K562 (cell line): ENCODE results near the gene ZNF750. TPM values are rescaled to one million over a fixed set of nuclear protein-coding genes. Genes with fewer than 3 reads are reported as not detected.

ENCODE experiments used
- ATAC-seq: fragments of 200-7000 bp; cut with Tn5 transposase; 3 replicates; pipeline ENCODE4 v1.9.1; 2020; ENCODE audit warnings: moderate library complexity
- BruUV-seq: library from RNA; stranded (reverse); fragments of 400-500 nt; replicated peaks from 2 replicates; lab custom pipeline; 2021; lab: Mats Ljungman, UMichigan
- CTCF ChIA-PET: fragments of 300-600 bp; formaldehyde crosslinking; extraction: SDS; loops from one replicate; lab custom pipeline; 2021; ENCODE audit warnings: low intra/inter-chr PET ratio; lab: Yijun Ruan, JAX
- POLR2A ChIA-PET: fragments of 300-600, 350-650 bp; sonication (Branson Sonifier 250); formaldehyde crosslinking; extraction: SDS; loops from one replicate; lab custom pipeline; 2021; ENCODE audit warnings: antibody characterized with exemption, inconsistent platforms; lab: Yijun Ruan, JAX
- DNase-seq, 4 experiments: peaks; one replicate each; pipeline versions ENCODE4 v3.0.0 to v3.0.0-alpha.2; 2011 to 2018; ENCODE audit warnings: low spot score in 3 of 4, mixed read lengths in 3 of 4; ENCODE audit errors: extremely low read depth in 1 of 4
- FAIRE-seq: peaks from 2 replicates; lab custom pipeline; 2011; peaks lifted over from hg19 to GRCh38; lab: Jason Lieb, UNC
- H2AFZ ChIP-seq: 2 replicates; pipeline ENCODE4 v1.6.0; 2011; ENCODE audit warnings: low read depth, low read length, control low read depth, inconsistent platforms
- H3K27ac ChIP-seq: fragments of 200-600 bp; 3 replicates; pipeline ENCODE4 v1.8.0; 2011; ENCODE audit warnings: low read depth, mild to moderate bottlenecking, control low read depth, inconsistent platforms, low read length, moderate library complexity, mixed read lengths; ENCODE audit errors: extremely low read depth
- H3K27me3 ChIP-seq, 2 experiments: fragments of 300-600 bp in 1 of 2; 2 replicates in 1 of 2; 3 replicates in 1 of 2; pipeline versions ENCODE4 v1.6.0 to v1.8.0; 2011; ENCODE audit warnings: inconsistent platforms in 2 of 2, low read length in 2 of 2, mild to moderate bottlenecking in 1 of 2, mixed read lengths in 1 of 2, moderate library complexity in 1 of 2; ENCODE audit not compliant: control insufficient read depth in 2 of 2, insufficient read depth in 2 of 2
- H3K36me3 ChIP-seq: fragments of 300-600 bp; 3 replicates; pipeline ENCODE4 v1.8.0; 2011; ENCODE audit warnings: mild to moderate bottlenecking, low read length, inconsistent platforms; ENCODE audit not compliant: control insufficient read depth, insufficient read depth
- H3K4me1 ChIP-seq, 2 experiments: fragments of 200-600 bp in 1 of 2; replicated peaks in 1 of 2; 2 replicates in 1 of 2; 3 replicates in 1 of 2; pipeline versions ENCODE4 v1.5.1 to v1.8.0; 2011; ENCODE audit warnings: inconsistent platforms in 2 of 2, low read length in 2 of 2, mild to moderate bottlenecking in 1 of 2, mixed read lengths in 1 of 2, moderate library complexity in 1 of 2; ENCODE audit not compliant: control insufficient read depth in 2 of 2, insufficient read depth in 2 of 2
- H3K4me2 ChIP-seq: 2 replicates; pipeline ENCODE4 v1.6.1; 2011; ENCODE audit warnings: low read length, control low read depth, inconsistent platforms, mixed read lengths; ENCODE audit not compliant: insufficient read depth
- H3K4me3 ChIP-seq: fragments of 200-600 bp; sonication (generic), shearing (Covaris generic); 2 replicates; pipeline ENCODE4 v1.5.1; 2016; ENCODE audit warnings: control low read depth, inconsistent platforms
- H3K79me2 ChIP-seq: fragments of 200-600 bp; 3 replicates; pipeline ENCODE4 v1.8.0; 2011; ENCODE audit warnings: low read length, inconsistent platforms; ENCODE audit not compliant: control insufficient read depth, insufficient read depth
- H3K9ac ChIP-seq, 2 experiments: 2 replicates each; pipeline versions ENCODE4 v1.6.0 to v1.6.1; 2011; ENCODE audit warnings: low read depth in 2 of 2, low read length in 2 of 2, control low read depth in 1 of 2, inconsistent platforms in 1 of 2, mild to moderate bottlenecking in 1 of 2, mixed read lengths in 1 of 2; ENCODE audit not compliant: insufficient read depth in 1 of 2
- H3K9me1 ChIP-seq: one replicate; pipeline ENCODE4 v1.6.0; 2011; ENCODE audit warnings: inconsistent platforms, mild to moderate bottlenecking, low read length, moderate library complexity; ENCODE audit not compliant: control insufficient read depth, insufficient read depth
- H3K9me3 ChIP-seq: replicated peaks from 2 replicates; pipeline ENCODE4 v1.5.1; 2011; ENCODE audit warnings: low read depth, low read length, inconsistent platforms; ENCODE audit not compliant: control insufficient read depth, insufficient read depth
- H4K20me1 ChIP-seq: replicated peaks from 2 replicates; pipeline ENCODE4 v1.6.1; 2011; ENCODE audit warnings: low read length, inconsistent platforms, mixed read lengths; ENCODE audit not compliant: control insufficient read depth, insufficient read depth
- HMGN3 ChIP-seq: IDR thresholded peaks from 2 replicates; pipeline ENCODE4 v1.6.1; 2011; ENCODE audit warnings: borderline replicate concordance, low read depth, mild to moderate bottlenecking, mixed read lengths, low read length; ENCODE audit not compliant: insufficient read length; ENCODE audit errors: extremely low read depth
- POLR2G ChIP-seq: fragments of 200-400 bp; formaldehyde crosslinking; IDR thresholded peaks from 2 replicates; pipeline ENCODE4 v1.6.1; 2017; ENCODE audit warnings: low read depth, mild to moderate bottlenecking, antibody characterized with exemption, low read length, moderate library complexity
- TGIF2 ChIP-seq: sonication (generic); formaldehyde crosslinking; IDR thresholded peaks from 2 replicates; pipeline ENCODE4 v1.8.1; 2022; ENCODE audit warnings: mild to moderate bottlenecking, missing genetic modification reagents, moderate library complexity
- WGBS: fragments of 100-300 bp; shearing (Covaris generic); methylation state at CpG from one replicate; pipeline ENCODE4 v1.1.6; 2016; ENCODE audit warnings: low coverage, mixed read lengths; ENCODE audit not compliant: insufficient coverage; ENCODE audit errors: missing lambda C conversion rate; 5-methylcytosine and 5-hydroxymethylcytosine counted together
- in situ Hi-C: fragments of 300-500 bp; cut with MboI; formaldehyde crosslinking; loops from 4 replicates; pipeline ENCODE4 v1.15.0; 2018; ENCODE audit warnings: inconsistent platforms, mixed read lengths
- intact Hi-C: fragments of 100-400 bp; cut with micrococcal nuclease; formaldehyde crosslinking; loops from 2 replicates; pipeline ENCODE4 v1.14.2; 2022
- polyA plus RNA-seq, 8 experiments: library from polyadenylated mRNA; depleted of rRNA in 4 of 8; stranded (reverse) in 5 of 8; unstranded in 3 of 8; fragments of >200 nt; fragmentation: Nextera tagmentation in 2 of 8; fragmentation: Illumina TruSeq in 1 of 8; extraction: Ambion mirVana in 2 of 8; extraction: Trizol in 1 of 8; gene quantifications; 2 replicates each; pipeline versions ENCODE4 v1.2.1 to v1.2.3, GENCODE V29; 2011 to 2014; ENCODE audit warnings: inconsistent platforms in 1 of 8, missing spikeins in 1 of 8
- total RNA-seq, 7 experiments: library from RNA; depleted of rRNA in 6 of 7; stranded (reverse); fragments of >200 nt in 6 of 7; fragmentation: Illumina TruSeq in 2 of 7; extraction: Trizol in 2 of 7; gene quantifications; 2 replicates each; pipeline versions ENCODE4 v1.2.1 to v1.2.3, GENCODE V29; 2011 to 2021; ENCODE audit warnings: low replicate concordance in 1 of 7

Gene ZNF750
- total and polyA plus RNA-seq, 9 of the 15 experiments (the other 6 are each of a cell fraction or from before 2014, with no cell fraction given) = not detected

DNA sequence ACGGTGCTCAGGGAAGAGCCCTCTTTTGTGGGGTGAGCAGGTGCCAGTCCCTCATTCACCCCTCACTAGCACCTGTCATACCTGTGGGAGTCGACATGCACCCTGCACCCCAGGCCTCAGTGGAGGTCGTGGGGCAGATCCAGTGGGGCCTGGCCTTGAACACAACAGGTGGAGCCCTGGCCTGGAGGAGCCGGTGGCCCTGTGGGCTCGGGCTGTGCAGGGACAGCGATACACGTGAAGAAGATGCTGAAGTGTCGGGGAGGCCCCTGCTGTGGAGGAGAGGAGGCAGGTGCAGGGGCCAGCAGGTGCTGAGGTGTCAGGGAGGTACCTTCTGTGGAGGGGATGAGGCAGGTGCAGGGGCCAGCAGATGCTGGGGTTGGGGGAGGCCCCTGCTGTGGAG, 31.8 kb downstream of the ZNF750 start:
- intact Hi-C loops = no loop called here
- H3K79me2 ChIP-seq = no peaks in the 10 kb centered on the region; the same call in 2 of the 3 replicates
- no peak overlapping the region for H3K4me3 ChIP-seq
- H3K36me3 ChIP-seq = peaks cover 52% of the 10 kb centered on the region; the same call in 1 of the 3 replicates
- H3K9ac ChIP-seq = no peak overlapping the region; a peak in 1 of 4 replicates
- H3K9me3 ChIP-seq = no peaks in the 10 kb centered on the region
- WGBS = 90% methylated on average over 7 of the region's 8 CpGs
- no peak overlapping the region for H3K27ac ChIP-seq
- no peak for ATAC-seq
- H3K4me1 ChIP-seq = peaks cover 0 to 19% of the 10 kb centered on the region in 2 experiments; a peak in 1 of 5 replicates
- H2AFZ ChIP-seq = no peak overlapping the region
- CTCF ChIA-PET = no interaction called here
- H4K20me1 ChIP-seq = no peaks in the 10 kb centered on the region
- in situ Hi-C loops = no loop called here
- DNase-seq = no peak
- H3K9me1 ChIP-seq = no peaks in the 10 kb centered on the region
- POLR2A ChIA-PET = no interaction called here
- TF ChIP-seq POLR2G = peak; percentile 32; the same call in 1 of the 2 replicates
- no peak for TF ChIP-seq TGIF2
- FAIRE-seq = no peak
- BruUV-seq = no TSS peak
- H3K4me2 ChIP-seq = no peak overlapping the region
- H3K27me3 ChIP-seq = no peaks in the 10 kb centered on the region

DNA sequence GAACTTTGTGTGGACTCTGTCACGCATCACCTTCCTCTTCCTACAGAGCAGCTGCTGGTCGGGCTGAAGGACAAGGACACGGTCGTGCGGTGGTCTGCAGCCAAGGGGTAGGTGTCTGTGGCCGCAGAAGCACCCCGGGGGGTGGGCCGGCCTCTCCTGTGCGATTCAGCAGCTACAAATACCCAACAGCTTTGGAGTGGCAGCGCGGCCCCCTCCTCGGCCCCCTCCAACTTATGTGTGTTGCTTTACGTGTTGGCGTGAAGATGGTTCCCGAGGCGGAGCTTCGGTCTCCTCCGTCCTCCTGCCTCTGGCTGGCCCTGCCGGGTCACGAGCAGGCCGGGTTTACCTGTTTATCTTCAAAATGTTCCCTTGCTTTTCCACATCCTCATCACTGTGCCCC, 32.3 kb downstream of the ZNF750 start:
- in situ Hi-C loops (no loop called here), intact Hi-C loops (no loop called here)
- TF ChIP-seq POLR2G (0 out of 2 replicates have a peak, but pooled peaks have one; percentile 4), HMGN3 (no peak)
- H3K36me3 ChIP-seq = peaks cover 54% of the 10 kb centered on the region; the same call in 1 of the 3 replicates
- H3K4me2 ChIP-seq = no peak overlapping the region
- 97% methylated on average over 15 of the region's 21 CpGs for WGBS
- no peak overlapping the region for H2AFZ ChIP-seq
- BruUV-seq = no TSS peak
- no peaks in the 10 kb centered on the region for H3K9me3 ChIP-seq
- ChIA-PET POLR2A (no interaction called here), CTCF (no interaction called here)
- no peaks in the 10 kb centered on the region; the same call in 2 of the 3 replicates for H3K79me2 ChIP-seq
- peaks cover 0 to 19% of the 10 kb centered on the region in 2 experiments; a peak in 1 of 5 replicates for H3K4me1 ChIP-seq
- FAIRE-seq (no peak), ATAC-seq (no peak), DNase-seq (no peak)
- no peak overlapping the region for H3K27ac ChIP-seq
- no peaks in the 10 kb centered on the region for H4K20me1 ChIP-seq
- no peak overlapping the region for H3K9ac ChIP-seq
- H3K27me3 ChIP-seq = no peaks in the 10 kb centered on the region
- no peaks in the 10 kb centered on the region for H3K9me1 ChIP-seq
- no peak overlapping the region for H3K4me3 ChIP-seq
